NOMO-1 (cell line): Measurements from ENCODE around the gene CMTM1.

Experiments used
- DNase-seq, 2 experiments: peaks; one replicate each; lab custom pipeline; 2025; ENCODE audit not compliant: unreplicated experiment in 2 of 2; lab: John Stamatoyannopoulos, UW

Gene CMTM1

GRCh38 chr16:66566051-66566901 lies at the start of gene CMTM1:
Gene CMTM1, plus strand, starts transcription at chr16:66566439. Its CDS starts 75 bp downstream, at chr16:66566514.
- DNase-seq, result no peak

GRCh38 chr16:66516509-66516807 lies 49.8 kb upstream of the CMTM1 start:
- DNase-seq, result peak in 1 of 2 experiments; percentile 54

- peak; percentile 99 for DNase-seq
Measured at GRCh38 chr16:66516808-66517585, 49.2 kb upstream of the CMTM1 start.

GRCh38 chr16:66517586-66518263 lies 48.5 kb upstream of the CMTM1 start:
- no peak for DNase-seq

GRCh38 chr16:66519482-66520373 lies 46.5 kb upstream of the CMTM1 start:
- DNase-seq, result no peak

GRCh38 chr16:66520406-66521170 lies 45.7 kb upstream of the CMTM1 start:
- peak; percentile 43 to 74 for DNase-seq

- no peak for DNase-seq
Measured at GRCh38 chr16:66521252-66521713, 45.0 kb upstream of the CMTM1 start.

GRCh38 chr16:66521951-66522771 lies 44.1 kb upstream of the CMTM1 start:
- peak; percentile 71 to 76 for DNase-seq

- DNase-seq, result no peak
Measured at GRCh38 chr16:66522816-66523590, 43.2 kb upstream of the CMTM1 start.

- DNase-seq, result peak; percentile 76 to 84
Measured at GRCh38 chr16:66523861-66524354, 42.3 kb upstream of the CMTM1 start.

GRCh38 chr16:66524601-66525164 lies 41.6 kb upstream of the CMTM1 start:
- peak; percentile 98 to 99 for DNase-seq

- no peak for DNase-seq
Measured at GRCh38 chr16:66525396-66526180, 40.7 kb upstream of the CMTM1 start.

- DNase-seq, result no peak
Measured at GRCh38 chr16:66528294-66528693, 37.9 kb upstream of the CMTM1 start.

- DNase-seq, result no peak
Measured at GRCh38 chr16:66529475-66529874, 36.8 kb upstream of the CMTM1 start.

GRCh38 chr16:66534376-66534799 lies 31.9 kb upstream of the CMTM1 start:
- DNase-seq, result no peak

GRCh38 chr16:66536525-66536924 lies 29.7 kb upstream of the CMTM1 start:
- DNase-seq, result no peak

- no peak for DNase-seq
Measured at GRCh38 chr16:66537236-66537635, 29.0 kb upstream of the CMTM1 start.
